GM10266 (cell line): ENCODE measurements around the gene ARHGEF6.

Source experiments
- DNase-seq: peaks from one replicate; pipeline ENCODE4 v3.0.0; 2012; ENCODE audit errors: extremely low spot score
- TF ChIP-seq, protein P1 (sequence below): IDR thresholded peaks from 2 replicates; pipeline ENCODE4 v1.5.1; 2012; ENCODE audit warnings: mild to moderate bottlenecking, low read depth; ENCODE audit not compliant: control insufficient read depth, insufficient read depth; ENCODE audit errors: missing control alignments

The ARHGEF6 gene

DNA sequence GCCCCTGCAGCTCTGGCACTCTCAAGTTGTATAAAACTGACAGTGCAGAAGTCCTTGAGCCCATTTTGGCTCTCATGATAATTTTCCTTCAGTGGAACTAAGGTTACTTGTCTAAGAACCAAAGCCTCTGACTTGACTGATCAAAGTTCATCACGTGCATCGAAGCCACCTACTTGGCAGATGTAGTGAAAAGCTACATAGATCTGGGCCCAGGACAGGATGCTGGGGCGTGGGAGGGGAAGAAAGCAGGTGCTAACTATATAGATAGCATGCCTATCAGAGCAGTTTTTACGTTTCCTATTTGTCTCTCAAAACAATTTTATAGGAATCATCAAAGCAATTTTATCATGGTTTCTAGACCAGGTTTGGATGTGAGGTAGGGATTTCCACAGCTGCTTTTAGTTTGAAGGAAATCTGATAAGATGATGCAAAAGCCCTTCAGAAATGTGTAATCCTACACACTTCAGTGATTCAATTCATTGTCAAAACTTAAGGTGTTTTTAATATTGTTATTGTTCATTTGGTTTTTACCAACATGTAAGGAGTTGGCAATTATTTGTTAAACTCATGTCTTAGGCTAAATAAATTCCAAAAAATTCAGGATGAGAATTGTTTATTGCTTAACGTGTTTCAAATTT is 134.0 kb downstream of the ARHGEF6 start:
- TF ChIP-seq, protein P1, sequence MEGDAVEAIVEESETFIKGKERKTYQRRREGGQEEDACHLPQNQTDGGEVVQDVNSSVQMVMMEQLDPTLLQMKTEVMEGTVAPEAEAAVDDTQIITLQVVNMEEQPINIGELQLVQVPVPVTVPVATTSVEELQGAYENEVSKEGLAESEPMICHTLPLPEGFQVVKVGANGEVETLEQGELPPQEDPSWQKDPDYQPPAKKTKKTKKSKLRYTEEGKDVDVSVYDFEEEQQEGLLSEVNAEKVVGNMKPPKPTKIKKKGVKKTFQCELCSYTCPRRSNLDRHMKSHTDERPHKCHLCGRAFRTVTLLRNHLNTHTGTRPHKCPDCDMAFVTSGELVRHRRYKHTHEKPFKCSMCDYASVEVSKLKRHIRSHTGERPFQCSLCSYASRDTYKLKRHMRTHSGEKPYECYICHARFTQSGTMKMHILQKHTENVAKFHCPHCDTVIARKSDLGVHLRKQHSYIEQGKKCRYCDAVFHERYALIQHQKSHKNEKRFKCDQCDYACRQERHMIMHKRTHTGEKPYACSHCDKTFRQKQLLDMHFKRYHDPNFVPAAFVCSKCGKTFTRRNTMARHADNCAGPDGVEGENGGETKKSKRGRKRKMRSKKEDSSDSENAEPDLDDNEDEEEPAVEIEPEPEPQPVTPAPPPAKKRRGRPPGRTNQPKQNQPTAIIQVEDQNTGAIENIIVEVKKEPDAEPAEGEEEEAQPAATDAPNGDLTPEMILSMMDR: no peak
- no peak for DNase-seq

- TF ChIP-seq, protein P1: no peak
- no peak for DNase-seq
Observed at GRCh38 chrX:136643243-136643642, 137.5 kb downstream of the ARHGEF6 start.

DNA sequence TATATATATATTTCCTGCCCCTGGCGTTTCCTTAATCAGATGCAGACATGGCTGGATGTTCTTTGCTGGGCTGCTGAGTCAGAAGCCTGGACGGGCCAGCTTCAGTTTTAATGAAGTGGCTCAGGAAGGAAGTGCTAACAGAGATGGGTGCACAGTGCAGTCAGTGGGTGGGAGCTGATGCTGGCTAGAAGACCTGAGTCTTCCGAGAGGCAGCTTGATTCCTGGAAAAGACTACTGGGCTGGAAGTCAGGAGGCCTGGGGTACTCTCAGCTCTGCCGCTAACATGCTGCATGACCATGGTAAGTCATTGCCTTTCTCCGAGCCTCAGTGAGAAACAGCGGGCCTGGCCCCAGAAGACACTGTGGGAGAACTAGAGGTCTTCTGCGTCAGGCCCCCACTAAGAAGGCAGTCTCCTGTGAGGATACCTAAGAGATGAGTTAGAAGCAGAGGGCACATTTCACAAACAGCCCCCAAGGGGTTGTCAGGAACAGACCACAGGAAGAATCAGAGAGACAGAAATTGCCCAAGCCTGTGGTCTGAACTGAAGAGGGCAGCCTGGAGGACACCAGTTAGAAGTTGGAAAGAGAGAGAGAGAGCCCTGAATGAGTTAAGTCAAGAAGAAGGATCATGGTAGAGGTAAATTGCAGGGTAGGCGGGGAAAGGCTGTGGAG is 141.1 kb downstream of the ARHGEF6 start:
- DNase-seq: no peak
- TF ChIP-seq, protein P1: no peak

DNA sequence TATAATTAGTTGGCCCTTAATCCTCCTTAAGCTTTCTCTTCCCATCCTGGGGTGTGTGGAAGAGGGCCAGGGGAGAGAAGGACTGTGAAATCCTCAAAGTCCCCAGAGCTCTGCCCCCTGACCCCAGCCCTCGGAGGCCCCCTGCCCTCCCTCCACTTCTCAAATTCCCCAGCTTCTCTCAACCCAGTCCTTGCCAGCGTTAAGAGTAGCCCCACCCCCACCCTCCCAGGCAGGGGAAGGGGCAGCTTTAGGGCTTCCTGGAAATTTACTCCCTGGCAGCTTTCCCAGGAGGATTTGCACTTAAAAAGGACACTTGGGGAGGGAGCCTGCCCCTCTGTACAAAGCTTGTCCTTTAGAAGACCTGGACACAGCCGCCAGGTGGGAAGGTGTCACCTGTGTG is 144.6 kb downstream of the ARHGEF6 start:
- TF ChIP-seq, protein P1: no peak
- DNase-seq: no peak

- TF ChIP-seq, protein P1: no peak
Observed at GRCh38 chrX:136635235-136635634, 145.5 kb downstream of the ARHGEF6 start.

DNA sequence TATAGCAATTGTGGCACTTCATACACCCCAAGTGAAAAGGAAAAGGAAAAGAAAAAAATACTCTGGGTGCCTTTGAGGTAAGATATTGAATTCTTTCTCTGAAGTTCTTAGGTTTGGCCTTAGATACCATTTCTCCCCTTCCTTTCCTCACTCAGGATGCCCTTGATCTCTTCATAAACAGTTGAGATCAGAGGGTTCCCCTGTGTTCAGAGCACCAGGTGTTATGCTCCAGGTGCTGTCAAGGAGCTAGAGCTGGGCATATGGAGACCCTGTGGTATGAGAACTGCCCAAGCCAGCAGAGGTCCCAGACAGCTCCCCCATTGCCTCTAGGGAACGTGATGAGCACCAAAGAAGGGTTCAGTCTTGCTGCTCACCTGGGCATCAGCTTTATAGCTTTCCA is 149.9 kb downstream of the ARHGEF6 start:
- DNase-seq: no peak

More at GRCh38 chrX:136635235-136635634, 145.5 kb downstream of the ARHGEF6 start:
- peak; percentile 5 for DNase-seq

More for the DNA sequence above, 149.9 kb downstream of the ARHGEF6 start:
- TF ChIP-seq, protein P1: no peak
